Gastrocnemius medialis (tissue), 4 donors: Measurements from ENCODE around the gene TSC22D4.

ENCODE experiments used
- CTCF ChIP-seq, 5 experiments: fragments of 450-650 bp in 3 of 5; fragments of 200-600 bp in 2 of 5; sonication (generic) in 2 of 5; IDR thresholded peaks in 4 of 5; conservative IDR thresholded peaks in 1 of 5; 1 replicate in 4 of 5; 2 replicates in 1 of 5; pipeline ENCODE4 v1.5.1; 2016 to 2019; ENCODE audit warnings: antibody characterized with exemption in 5 of 5, mild to moderate bottlenecking in 3 of 5, moderate library complexity in 3 of 5
- POLR2A ChIP-seq, 2 donors: fragments of 450-650 bp; IDR thresholded peaks; one replicate each; pipeline ENCODE4 v1.6.1; 2017; ENCODE audit warnings: antibody characterized with exemption in 2 of 2, mild to moderate bottlenecking in 2 of 2, moderate library complexity in 2 of 2

DNA sequence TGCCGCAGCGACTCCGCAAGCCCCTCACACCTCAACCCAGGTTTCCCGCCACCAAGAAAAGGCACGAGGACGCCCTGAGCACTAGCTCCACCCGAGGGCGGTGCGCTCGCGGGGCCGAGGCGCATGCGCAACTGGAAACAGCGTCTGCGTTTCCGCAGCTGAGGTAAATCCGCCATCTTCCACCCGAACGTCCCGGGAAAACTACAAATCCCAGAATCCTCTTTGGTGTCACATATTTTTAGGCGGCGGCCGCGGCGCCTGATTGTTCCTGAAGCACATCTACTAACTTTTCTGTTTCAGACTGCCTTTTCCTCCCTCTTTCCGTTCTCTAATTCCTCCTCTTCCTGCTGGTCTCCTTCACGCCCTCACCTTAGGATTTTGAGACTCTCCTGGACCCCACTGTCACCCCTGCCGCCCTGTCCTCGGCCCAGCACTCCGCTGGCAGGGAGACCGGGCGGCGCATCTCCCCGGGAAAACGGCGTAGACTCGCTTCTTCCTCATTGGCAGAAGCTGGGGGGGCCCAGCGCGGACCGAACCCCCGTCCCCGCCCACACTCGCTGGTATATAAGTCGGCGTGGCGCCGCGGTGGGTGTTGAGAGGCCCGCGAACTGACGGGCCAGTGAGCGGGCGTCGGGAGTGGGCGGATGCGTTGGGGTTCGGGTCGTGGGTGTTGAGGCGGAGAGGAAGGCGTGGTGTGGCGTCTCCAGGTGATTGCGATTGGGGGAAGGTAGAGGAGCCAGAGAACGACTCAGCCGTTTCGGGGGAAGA, 50.6 kb downstream of the TSC22D4 start, which contains the start of gene ZCWPW1:
- TF ChIP-seq POLR2A (IDR thresholded peaks at IDR 0.05) (peak; percentile 98 to 99), CTCF (IDR thresholded peaks at IDR 0.05 in 4 of 5, conservative IDR thresholded peaks at IDR 0.05 in 1 of 5) (peak in 2 of 5 experiments; percentile 5 to 17)
